Measurements from ENCODE around the gene LRRC38. TPM values are rescaled to one million over a fixed set of nuclear protein-coding genes. Genes with fewer than 3 reads are reported as not detected.
A peak's percentile ranks its signal among the peaks of the same experiment; 100 is the strongest.

The LRRC38 gene
- total and polyA plus RNA-seq, 4 experiments from 2014 or later, result not detected

DNA sequence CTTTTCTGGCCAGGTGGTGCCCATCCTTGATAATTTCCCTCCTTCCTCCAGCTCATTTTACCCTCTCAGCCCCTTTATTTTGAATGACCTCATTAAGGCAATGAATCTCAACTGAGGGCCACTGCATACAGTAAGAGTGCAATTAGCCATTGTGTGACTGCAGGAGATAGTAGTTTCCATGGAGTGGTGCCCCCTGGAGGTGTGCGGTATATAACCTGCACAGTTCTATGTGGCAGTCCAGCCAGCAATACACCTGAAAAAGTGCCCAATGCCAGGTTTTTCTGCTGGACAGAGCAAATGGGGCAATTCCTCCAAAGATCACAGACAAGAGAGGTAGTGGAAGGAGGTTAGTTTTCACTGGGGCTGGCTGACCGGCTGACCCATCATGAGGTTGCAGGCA, 25.9 kb upstream of the LRRC38 start:
- ChIA-PET CTCF (ENCODE audit: partially characterized antibody) (no interaction called here), POLR2A (ENCODE audit: partially characterized antibody) (no interaction called here)
- intact Hi-C loops (cut with micrococcal nuclease), result no loop called here

DNA sequence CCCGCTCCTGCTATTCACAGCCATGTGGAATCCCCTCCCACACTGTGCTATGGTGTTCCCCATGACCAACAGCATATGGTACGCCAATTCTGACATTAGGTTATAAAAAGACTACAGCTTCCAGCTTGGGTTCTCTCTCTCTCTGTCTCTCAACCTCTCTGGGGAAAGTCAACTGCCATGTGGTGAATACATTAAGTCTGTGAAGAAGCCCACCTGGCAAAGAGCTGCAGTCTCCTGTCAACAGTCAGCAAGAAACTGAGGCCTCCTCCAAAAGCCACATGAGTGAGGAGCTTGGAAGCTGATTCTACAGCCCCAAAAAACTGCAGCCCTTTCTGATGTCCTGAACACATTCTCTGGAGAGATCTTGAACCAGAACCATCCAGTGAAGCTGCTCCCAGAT, 25.0 kb upstream of the LRRC38 start:
- Histone ChIP-seq H3K27me3 (ENCODE audit: insufficient read depth, low read length) (no peaks in the 10 kb centered on the region), H3K4me1 (ENCODE audit: insufficient read depth, low read length) (no peaks in the 10 kb centered on the region), H3K36me3 (ENCODE audit: insufficient read depth, low read length) (no peaks in the 10 kb centered on the region), H3K27ac (ENCODE audit: low read depth, low read length) (no peak overlapping the region), H3K9me3 (ENCODE audit: control insufficient read depth in 1 of 2, low read length in 2 of 2) (no peaks in the 10 kb centered on the region), H3K4me3 (ENCODE audit: low read length in 2 of 2) (no peak overlapping the region)
- H3K9me3 Mint-ChIP-seq, result no peaks in the 10 kb centered on the region
- intact Hi-C loops (cut with micrococcal nuclease), result no loop called here
- H3K4me3 Mint-ChIP-seq, result peak overlapping the region in 1 of 8 donors; percentile 21
- no peaks in the 10 kb centered on the region for H3K4me1 Mint-ChIP-seq
- ChIA-PET CTCF (ENCODE audit: partially characterized antibody) (no interaction called here), POLR2A (ENCODE audit: partially characterized antibody) (no interaction called here)
- H3K27me3 Mint-ChIP-seq, result peaks cover 3% of the 10 kb centered on the region in 2 donors
- no peak overlapping the region for H3K27ac Mint-ChIP-seq
- no peak for DNase-seq
- no peaks in the 10 kb centered on the region for H3K36me3 Mint-ChIP-seq

More for the DNA sequence above, 25.9 kb upstream of the LRRC38 start:
- Histone ChIP-seq H3K9me3 (ENCODE audit: control insufficient read depth in 1 of 2, low read length in 2 of 2) (no peaks in the 10 kb centered on the region), H3K27ac (ENCODE audit: low read depth, low read length) (no peak overlapping the region), H3K36me3 (ENCODE audit: insufficient read depth, low read length) (no peaks in the 10 kb centered on the region), H3K4me3 (ENCODE audit: low read length in 2 of 2) (no peak overlapping the region), H3K27me3 (ENCODE audit: insufficient read depth, low read length) (no peaks in the 10 kb centered on the region), H3K4me1 (ENCODE audit: insufficient read depth, low read length) (no peaks in the 10 kb centered on the region)
- H3K4me3 Mint-ChIP-seq, result no peak overlapping the region
- H3K4me1 Mint-ChIP-seq, result no peaks in the 10 kb centered on the region
- H3K9me3 Mint-ChIP-seq, result no peaks in the 10 kb centered on the region
- H3K36me3 Mint-ChIP-seq, result no peaks in the 10 kb centered on the region
- H3K27ac Mint-ChIP-seq, result no peak overlapping the region
- DNase-seq, result no peak
- peaks cover 3% of the 10 kb centered on the region in 2 donors for H3K27me3 Mint-ChIP-seq

DNA sequence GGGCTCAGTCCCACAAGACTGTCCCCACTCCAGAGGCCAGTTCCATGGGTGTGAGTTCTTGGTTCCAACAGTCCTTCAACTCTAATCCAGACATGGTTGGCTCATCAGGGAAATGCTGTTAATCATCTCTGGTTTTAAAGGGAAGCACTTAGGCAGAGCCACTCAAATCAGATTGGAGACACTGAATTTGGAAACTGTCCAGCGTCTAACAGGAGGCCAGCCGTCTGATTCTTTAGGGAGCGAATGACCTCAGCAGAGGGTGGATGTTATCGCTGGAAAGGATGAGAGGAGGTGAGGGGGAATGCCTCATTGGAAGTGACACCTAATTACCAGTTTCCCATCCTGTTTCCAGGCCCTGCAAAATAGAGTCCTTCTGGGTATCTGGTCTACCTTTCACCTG, 22.8 kb upstream of the LRRC38 start:
- CTCF ChIA-PET (ENCODE audit: partially characterized antibody), result no interaction called here
- intact Hi-C loops (cut with micrococcal nuclease), result no loop called here
- POLR2A ChIA-PET (ENCODE audit: partially characterized antibody), result no interaction called here
- Mint-ChIP-seq H3K9me3 (no peaks in the 10 kb centered on the region), H3K4me3 (no peak overlapping the region), H3K4me1 (no peaks in the 10 kb centered on the region), H3K36me3 (no peaks in the 10 kb centered on the region), H3K27ac (no peak overlapping the region), H3K27me3 (peaks cover 3% of the 10 kb centered on the region in 2 donors)
- Histone ChIP-seq H3K9me3 (ENCODE audit: control insufficient read depth in 1 of 2, low read length in 2 of 2) (no peaks in the 10 kb centered on the region), H3K36me3 (ENCODE audit: insufficient read depth, low read length) (no peaks in the 10 kb centered on the region), H3K27me3 (ENCODE audit: insufficient read depth, low read length) (no peaks in the 10 kb centered on the region), H3K4me3 (ENCODE audit: low read length in 2 of 2) (no peak overlapping the region), H3K4me1 (ENCODE audit: insufficient read depth, low read length) (no peaks in the 10 kb centered on the region), H3K27ac (ENCODE audit: low read depth, low read length) (no peak overlapping the region)
- DNase-seq, result no peak

DNA sequence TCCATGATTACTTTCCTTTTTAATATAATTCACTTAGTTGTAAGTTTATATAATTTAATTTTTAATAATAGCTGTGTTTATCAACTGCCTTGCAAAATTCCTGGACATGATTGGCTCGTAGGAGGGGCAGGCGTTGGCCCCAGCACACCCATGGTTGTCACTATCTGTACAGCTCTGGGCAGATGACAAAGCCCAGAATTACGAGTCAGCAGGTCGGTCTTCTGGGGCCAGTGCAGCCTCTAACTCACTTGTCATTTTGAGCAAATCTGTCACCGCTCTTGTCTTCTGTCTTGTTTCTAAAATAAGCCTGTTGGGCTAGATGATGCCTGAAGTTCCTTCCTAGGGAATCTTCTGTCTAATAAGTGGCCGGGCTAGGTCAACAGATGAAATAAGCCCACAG, 21.4 kb upstream of the LRRC38 start:
- POLR2A ChIA-PET (ENCODE audit: partially characterized antibody), result no interaction called here
- Histone ChIP-seq H3K4me1 (ENCODE audit: insufficient read depth, low read length) (no peaks in the 10 kb centered on the region), H3K36me3 (ENCODE audit: insufficient read depth, low read length) (no peaks in the 10 kb centered on the region), H3K9me3 (ENCODE audit: control insufficient read depth in 1 of 2, low read length in 2 of 2) (no peaks in the 10 kb centered on the region), H3K4me3 (ENCODE audit: low read length in 2 of 2) (no peak overlapping the region), H3K27me3 (ENCODE audit: insufficient read depth, low read length) (no peaks in the 10 kb centered on the region), H3K27ac (ENCODE audit: low read depth, low read length) (no peak overlapping the region)
- Mint-ChIP-seq H3K9me3 (no peaks in the 10 kb centered on the region), H3K4me3 (no peak overlapping the region), H3K36me3 (no peaks in the 10 kb centered on the region), H3K27me3 (peaks cover 1 to 5% of the 10 kb centered on the region in 2 donors), H3K4me1 (peaks cover 0 to 3% (median 1%) of the 10 kb centered on the region in 4 donors), H3K27ac (no peak overlapping the region)
- no peak for DNase-seq
- CTCF ChIA-PET (ENCODE audit: partially characterized antibody), result no interaction called here
- intact Hi-C loops (cut with micrococcal nuclease), result no loop called here

DNA sequence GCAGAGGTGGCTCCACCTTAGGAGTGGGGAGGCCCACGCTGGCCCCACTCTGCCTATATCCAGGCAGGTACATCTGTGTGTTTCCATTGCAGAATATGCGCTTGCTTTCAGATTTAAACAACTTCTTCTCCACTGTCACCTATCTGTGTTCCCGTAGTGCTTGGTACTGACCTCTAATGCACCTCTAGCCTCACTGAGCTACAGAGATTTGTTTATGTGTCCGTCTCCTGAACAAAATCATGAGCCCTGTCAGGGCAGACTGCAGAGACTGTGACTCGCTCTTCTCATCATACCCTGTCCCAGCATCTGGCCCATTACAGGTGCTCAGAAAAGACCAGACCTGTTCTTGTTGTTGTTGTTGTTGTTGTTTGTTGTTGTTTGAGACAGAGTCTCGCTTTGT, 14.5 kb upstream of the LRRC38 start:
- CTCF ChIA-PET (ENCODE audit: partially characterized antibody), result no interaction called here
- Histone ChIP-seq H3K4me1 (ENCODE audit: insufficient read depth, low read length) (no peaks in the 10 kb centered on the region), H3K9me3 (ENCODE audit: control insufficient read depth in 1 of 2, low read length in 2 of 2) (no peaks in the 10 kb centered on the region), H3K4me3 (ENCODE audit: low read length in 2 of 2) (no peak overlapping the region), H3K27me3 (ENCODE audit: insufficient read depth, low read length) (no peaks in the 10 kb centered on the region), H3K27ac (ENCODE audit: low read depth, low read length) (no peak overlapping the region), H3K36me3 (ENCODE audit: insufficient read depth, low read length) (no peaks in the 10 kb centered on the region)
- Mint-ChIP-seq H3K4me1 (peaks cover 0 to 8% (median 3%) of the 10 kb centered on the region in 4 donors), H3K36me3 (no peaks in the 10 kb centered on the region), H3K4me3 (no peak overlapping the region), H3K9me3 (peaks cover 0 to 5% (median 0%) of the 10 kb centered on the region in 8 donors), H3K27me3 (peaks cover 1 to 8% of the 10 kb centered on the region in 2 donors), H3K27ac (no peak overlapping the region)
- intact Hi-C loops (cut with micrococcal nuclease), result no loop called here
- POLR2A ChIA-PET (ENCODE audit: partially characterized antibody), result no interaction called here
- DNase-seq, result no peak

DNA sequence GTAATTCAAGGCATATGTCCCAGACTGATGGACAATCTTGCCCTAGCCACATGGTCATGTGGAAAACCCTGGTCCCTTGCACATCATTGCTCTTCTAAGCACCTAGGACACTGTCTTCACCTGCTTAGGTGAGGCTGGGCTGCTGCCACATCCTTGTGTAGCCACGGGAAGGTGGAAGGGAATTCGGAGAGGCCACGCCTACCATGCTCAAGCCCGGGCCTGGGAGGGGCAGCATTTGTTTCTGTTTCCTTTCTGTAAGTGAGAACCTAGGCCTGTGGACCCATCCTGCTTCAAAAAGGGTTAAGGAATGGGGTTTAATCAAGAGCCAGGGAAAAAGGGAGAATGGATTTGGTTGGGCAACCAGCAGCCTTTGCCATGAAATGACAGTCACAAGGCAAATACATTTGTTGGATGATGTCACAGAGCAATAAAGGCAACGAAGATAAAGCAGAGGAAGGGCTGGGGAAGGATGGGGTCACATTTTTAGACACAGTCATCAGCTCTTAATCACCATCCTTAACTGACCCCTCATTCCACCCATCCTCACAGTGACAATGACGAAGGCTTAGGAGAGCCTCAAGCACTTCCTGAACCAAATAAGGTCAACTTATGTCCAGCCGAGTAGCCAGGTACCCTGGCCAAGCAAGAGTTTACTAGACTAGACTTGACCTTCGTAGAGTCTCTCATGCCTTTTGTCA, 10.1 kb upstream of the LRRC38 start:
- CTCF ChIA-PET (ENCODE audit: partially characterized antibody), result no interaction called here
- Mint-ChIP-seq H3K4me1 (peaks cover 0 to 2% (median 0%) of the 10 kb centered on the region in 4 donors), H3K9me3 (peaks cover 0 to 16% (median 4%) of the 10 kb centered on the region in 8 donors), H3K36me3 (no peaks in the 10 kb centered on the region), H3K27ac (peak overlapping the region in 1 of 7 donors; percentile 18), H3K27me3 (peaks cover 1 to 10% of the 10 kb centered on the region in 2 donors), H3K4me3 (no peak overlapping the region)
- no peak overlapping the region for H3K4me3 ChIP-seq (ENCODE audit: low read length in 2 of 2)
- H3K27me3 ChIP-seq (ENCODE audit: insufficient read depth, low read length), result no peaks in the 10 kb centered on the region
- intact Hi-C loops (cut with micrococcal nuclease), result no loop called here
- H3K36me3 ChIP-seq (ENCODE audit: insufficient read depth, low read length), result no peaks in the 10 kb centered on the region
- no peak overlapping the region for H3K27ac ChIP-seq (ENCODE audit: low read depth, low read length)
- H3K4me1 ChIP-seq (ENCODE audit: insufficient read depth, low read length), result no peaks in the 10 kb centered on the region
- H3K9me3 ChIP-seq (ENCODE audit: control insufficient read depth in 1 of 2, low read length in 2 of 2), result no peaks in the 10 kb centered on the region
- DNase-seq, result no peak
- POLR2A ChIA-PET (ENCODE audit: partially characterized antibody), result no interaction called here

DNA sequence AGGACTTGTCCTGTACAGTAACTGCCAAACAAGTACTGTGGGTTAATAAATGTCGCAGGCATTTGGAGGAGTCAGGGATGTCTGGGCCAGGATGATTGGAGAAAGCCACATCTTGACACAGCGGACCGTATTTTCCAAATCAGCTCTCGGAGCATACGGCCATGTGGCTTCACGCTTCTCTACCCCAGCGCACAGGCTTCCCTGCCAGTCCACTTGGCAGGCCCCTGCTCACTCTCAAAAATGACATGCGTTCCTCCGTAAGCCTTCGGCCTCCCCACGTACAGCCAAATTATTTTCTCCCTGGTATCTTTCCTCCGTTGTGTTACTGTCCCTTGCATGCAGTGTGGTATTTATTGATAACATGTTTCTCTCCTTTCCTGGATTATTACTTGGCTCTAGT, 7.2 kb upstream of the LRRC38 start:
- Mint-ChIP-seq H3K9me3 (peaks cover 0 to 12% (median 3%) of the 10 kb centered on the region in 8 donors), H3K36me3 (no peaks in the 10 kb centered on the region), H3K27me3 (peaks cover 2 to 18% of the 10 kb centered on the region in 2 donors), H3K27ac (no peak overlapping the region), H3K4me3 (no peak overlapping the region), H3K4me1 (no peaks in the 10 kb centered on the region)
- ChIA-PET POLR2A (ENCODE audit: partially characterized antibody) (no interaction called here), CTCF (ENCODE audit: partially characterized antibody) (no interaction called here)
- no peaks in the 10 kb centered on the region for H3K4me1 ChIP-seq (ENCODE audit: insufficient read depth, low read length)
- DNase-seq, result no peak
- intact Hi-C loops (cut with micrococcal nuclease), result no loop called here
- H3K27ac ChIP-seq (ENCODE audit: low read depth, low read length), result no peak overlapping the region
- no peaks in the 10 kb centered on the region for H3K36me3 ChIP-seq (ENCODE audit: insufficient read depth, low read length)
- no peaks in the 10 kb centered on the region for H3K27me3 ChIP-seq (ENCODE audit: insufficient read depth, low read length)
- H3K9me3 ChIP-seq (ENCODE audit: control insufficient read depth in 1 of 2, low read length in 2 of 2), result no peaks in the 10 kb centered on the region
- no peak overlapping the region for H3K4me3 ChIP-seq (ENCODE audit: low read length in 2 of 2)
